Measurements from ENCODE around the gene MBD3L4.
"Not testable (repeated sequence)": the region's sequence is repeated elsewhere in the genome, so short reads cannot be mapped to it uniquely, and the experiment has no call there.

DNA sequence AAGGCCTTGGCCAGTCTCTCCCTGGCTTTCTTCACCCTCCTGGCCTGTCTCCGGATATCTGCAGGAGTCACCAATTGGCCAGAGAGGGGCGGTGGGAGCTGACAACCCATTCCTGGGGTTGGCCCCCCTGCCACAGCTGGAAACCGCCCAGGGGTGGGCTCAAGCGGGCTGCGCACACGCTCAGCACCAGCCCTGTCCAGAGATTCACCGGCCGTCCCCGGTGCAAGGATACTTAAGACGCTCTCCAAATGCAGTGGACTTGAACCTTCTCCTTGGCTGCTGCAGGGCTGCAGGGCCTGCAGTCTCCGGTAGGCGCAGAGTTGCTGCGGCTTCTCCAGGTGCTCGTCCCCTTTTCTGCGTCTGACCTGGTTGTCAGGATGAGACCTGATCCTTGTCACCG is 16.4 kb upstream of the MBD3L4 start:
- TF ChIP-seq, protein P1, sequence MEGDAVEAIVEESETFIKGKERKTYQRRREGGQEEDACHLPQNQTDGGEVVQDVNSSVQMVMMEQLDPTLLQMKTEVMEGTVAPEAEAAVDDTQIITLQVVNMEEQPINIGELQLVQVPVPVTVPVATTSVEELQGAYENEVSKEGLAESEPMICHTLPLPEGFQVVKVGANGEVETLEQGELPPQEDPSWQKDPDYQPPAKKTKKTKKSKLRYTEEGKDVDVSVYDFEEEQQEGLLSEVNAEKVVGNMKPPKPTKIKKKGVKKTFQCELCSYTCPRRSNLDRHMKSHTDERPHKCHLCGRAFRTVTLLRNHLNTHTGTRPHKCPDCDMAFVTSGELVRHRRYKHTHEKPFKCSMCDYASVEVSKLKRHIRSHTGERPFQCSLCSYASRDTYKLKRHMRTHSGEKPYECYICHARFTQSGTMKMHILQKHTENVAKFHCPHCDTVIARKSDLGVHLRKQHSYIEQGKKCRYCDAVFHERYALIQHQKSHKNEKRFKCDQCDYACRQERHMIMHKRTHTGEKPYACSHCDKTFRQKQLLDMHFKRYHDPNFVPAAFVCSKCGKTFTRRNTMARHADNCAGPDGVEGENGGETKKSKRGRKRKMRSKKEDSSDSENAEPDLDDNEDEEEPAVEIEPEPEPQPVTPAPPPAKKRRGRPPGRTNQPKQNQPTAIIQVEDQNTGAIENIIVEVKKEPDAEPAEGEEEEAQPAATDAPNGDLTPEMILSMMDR (IDR thresholded peaks at IDR 0.05) = not testable (repeated sequence)
- not testable (repeated sequence) for TF ChIP-seq POLR2A, EP300, POLR2AphosphoS5 (IDR thresholded peaks at IDR 0.05)
